DMS53 (cell line): Measurements from ENCODE around the gene KTI12.
A peak's percentile ranks its signal among the peaks of the same experiment; 100 is the strongest.
"Not testable (repeated sequence)": the region's sequence is repeated elsewhere in the genome, so short reads cannot be mapped to it uniquely, and the experiment has no call there.

ENCODE experiments used
- DNase-seq: peaks from one replicate; lab custom pipeline; 2025; lab: John Stamatoyannopoulos, UW

The KTI12 gene, protein sequence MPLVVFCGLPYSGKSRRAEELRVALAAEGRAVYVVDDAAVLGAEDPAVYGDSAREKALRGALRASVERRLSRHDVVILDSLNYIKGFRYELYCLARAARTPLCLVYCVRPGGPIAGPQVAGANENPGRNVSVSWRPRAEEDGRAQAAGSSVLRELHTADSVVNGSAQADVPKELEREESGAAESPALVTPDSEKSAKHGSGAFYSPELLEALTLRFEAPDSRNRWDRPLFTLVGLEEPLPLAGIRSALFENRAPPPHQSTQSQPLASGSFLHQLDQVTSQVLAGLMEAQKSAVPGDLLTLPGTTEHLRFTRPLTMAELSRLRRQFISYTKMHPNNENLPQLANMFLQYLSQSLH

DNA sequence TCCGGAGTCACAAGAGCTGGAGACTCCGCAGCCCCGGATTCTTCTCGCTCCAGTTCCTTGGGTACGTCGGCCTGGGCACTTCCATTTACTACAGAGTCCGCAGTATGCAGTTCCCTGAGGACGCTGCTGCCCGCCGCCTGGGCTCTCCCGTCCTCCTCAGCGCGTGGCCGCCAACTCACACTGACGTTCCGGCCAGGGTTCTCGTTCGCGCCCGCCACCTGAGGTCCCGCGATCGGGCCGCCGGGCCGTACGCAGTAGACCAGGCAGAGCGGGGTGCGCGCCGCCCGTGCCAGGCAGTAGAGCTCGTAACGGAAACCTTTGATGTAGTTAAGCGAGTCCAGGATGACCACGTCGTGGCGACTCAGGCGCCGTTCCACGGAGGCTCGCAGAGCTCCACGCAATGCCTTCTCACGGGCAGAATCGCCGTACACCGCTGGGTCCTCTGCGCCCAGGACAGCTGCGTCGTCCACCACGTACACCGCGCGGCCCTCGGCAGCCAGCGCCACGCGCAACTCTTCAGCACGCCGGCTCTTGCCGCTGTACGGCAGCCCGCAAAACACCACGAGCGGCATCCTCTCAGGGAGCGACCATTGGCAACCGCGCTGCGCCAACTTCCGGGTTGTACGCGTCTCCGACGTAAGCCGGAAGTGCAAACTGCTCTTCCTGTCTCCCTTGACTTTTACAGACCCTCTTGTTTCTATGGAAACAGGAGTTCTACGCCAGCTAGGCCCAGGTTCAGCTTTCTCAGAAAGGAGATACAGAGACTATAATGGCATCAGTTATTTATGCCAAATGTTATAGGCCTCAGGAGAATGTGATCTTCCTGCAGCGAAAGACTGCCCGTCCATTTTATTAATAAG, at the start of gene KTI12:
Gene KTI12 (minus strand): TSS at position 621 of the 860 bp plus-strand sequence. CDS start 49 bp downstream, at position 572.
- DNase-seq: peak; percentile 99

DNA sequence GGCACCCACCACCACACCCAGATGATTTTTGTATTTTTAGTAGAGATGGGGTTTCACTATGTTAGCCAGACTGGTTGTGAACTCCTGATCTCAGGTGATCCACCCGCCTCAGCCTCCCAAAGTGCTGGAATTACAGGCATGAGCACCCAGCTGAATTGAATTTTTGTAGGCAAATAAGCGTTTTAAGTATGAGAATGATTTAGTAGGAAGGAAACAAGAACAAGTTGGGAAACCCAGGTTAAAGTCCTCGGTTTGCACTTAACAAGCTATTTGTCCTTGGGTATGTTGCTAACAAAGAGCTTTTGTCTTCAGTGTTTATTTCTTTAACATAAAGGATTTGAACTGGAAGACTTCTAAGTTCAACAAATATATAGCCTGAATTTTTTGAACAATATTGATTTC, 46.4 kb upstream of the KTI12 start:
- no peak for DNase-seq

DNA sequence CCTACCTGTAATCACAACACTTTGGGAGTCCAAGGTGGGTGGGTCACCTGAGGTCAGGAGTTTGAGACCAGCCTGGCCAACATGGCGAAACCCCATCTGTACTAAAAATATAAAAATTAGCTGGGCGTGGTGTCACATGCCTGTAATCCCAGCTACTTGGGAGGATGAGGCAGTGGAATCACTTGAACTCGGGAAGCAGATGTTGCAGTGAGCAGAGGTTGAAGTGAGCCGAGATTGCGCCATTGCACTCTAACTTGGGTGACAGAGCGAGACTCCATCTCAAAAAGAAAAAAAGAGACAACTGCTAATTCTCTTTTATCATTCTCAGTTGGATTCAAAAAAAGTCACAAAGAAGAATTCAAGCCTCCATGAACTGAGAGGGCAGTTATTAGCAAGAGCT, 43.7 kb upstream of the KTI12 start:
- DNase-seq: not testable (repeated sequence)

DNA sequence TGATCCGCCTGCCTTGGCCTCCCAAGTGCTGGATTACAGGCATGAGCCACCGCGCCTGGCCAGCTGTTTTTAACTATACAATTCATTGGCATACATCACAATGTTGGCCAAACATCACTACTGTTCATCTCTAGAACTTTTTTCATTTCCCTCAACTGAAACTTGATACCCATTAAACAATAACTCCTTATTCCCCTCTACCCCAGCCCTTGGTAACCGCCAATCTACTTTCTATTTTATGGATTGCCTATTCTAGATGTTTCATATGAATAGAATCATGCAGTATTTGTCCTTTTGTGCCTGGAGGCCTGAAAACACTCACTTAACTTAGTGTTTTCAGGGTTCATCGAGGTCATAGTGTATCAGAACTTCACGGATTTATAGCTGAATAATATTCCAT, 38.7 kb upstream of the KTI12 start:
- no peak for DNase-seq

DNA sequence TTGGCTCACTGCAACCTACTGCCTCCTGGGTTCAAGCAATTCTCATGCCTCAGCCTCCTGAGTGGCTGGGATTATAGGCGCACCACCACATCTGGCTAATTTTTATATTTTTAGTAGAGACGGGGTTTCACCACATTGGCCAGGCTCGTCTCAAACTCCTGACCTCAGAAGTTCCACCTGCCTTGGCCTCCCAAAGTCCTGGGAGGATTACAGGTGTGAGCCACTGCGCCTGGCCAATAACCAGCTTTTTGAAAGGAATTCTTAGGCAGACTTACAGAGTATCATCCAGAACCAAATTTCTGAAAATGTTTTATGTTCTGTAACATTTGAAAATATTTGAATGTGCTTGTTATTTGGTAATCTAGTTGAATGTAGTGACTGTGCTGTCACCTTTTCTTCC, 37.1 kb upstream of the KTI12 start:
- no peak for DNase-seq

DNA sequence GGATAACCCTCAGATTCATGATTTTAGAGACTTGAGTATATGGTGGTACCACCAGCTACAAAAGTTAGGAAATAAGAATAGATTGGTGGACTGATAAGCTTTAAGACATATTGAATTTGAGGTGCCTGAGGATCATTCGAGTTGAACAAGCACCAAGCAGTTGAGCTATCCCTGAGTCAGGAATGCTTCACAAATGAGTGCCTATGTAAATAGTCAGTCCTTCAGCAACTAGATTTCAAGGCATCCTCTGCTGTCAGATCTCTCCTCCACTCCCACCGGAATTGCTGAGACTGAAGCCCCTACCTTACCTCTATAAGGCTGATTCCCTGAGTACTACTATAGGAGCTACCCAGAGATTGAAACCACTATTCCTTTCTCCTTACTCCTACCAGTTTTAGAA, 29.6 kb upstream of the KTI12 start:
- no peak for DNase-seq

DNA sequence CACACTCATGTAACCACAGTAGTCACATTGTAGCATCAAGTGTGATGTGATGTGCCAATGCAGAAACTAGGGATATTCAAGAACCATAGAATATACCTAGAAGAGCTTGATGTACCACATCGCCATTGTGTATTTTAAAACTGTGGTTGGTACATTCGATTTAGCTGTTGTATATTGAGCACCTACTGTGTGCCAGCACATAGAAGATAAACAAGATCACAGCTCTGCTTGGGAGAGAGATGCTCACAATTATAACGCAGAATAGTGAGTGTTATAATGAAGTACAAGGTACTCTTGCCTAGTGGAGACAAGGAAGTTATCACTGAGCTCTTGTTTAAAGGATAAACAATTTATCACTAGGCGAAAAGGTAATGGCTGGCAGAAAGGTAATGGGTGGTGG, 27.2 kb upstream of the KTI12 start:
- DNase-seq: no peak

DNA sequence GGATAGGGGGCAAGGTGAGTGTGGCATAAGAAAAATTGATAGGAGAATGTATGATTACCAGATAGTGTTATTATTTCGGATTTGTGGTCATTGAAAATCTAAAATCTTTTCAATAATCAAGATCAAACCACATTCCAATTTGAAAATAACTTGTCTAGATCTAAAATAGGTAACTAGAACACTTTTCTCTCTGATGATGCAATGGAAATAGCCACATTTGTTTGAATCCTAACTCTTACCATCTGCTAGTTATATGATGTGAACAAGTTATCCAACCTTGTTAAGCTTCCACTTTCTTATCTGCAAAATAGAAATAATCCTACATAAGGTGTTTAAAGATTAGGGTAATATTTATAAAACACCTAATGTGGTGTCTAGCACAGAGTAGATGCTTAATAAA, 26.3 kb upstream of the KTI12 start:
- DNase-seq: no peak

DNA sequence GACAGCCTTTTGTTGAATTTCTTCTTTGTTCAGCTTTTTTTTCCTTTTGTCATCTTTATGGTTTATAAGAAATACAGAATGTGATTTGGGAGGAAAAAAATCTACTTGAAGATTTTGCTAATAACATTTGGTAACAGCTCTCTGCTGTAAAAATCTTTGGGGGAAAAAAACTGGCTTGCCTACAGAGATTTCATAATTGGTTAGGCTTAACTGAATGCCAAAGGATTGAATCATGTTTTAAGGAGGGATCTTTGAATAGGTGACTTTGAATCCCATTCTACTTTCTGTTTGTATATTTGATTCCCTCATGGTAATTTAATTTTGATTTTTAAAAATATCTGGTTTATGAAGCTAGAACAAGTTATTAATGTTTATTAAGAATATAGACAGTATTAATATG, 25.7 kb upstream of the KTI12 start:
- DNase-seq: no peak

DNA sequence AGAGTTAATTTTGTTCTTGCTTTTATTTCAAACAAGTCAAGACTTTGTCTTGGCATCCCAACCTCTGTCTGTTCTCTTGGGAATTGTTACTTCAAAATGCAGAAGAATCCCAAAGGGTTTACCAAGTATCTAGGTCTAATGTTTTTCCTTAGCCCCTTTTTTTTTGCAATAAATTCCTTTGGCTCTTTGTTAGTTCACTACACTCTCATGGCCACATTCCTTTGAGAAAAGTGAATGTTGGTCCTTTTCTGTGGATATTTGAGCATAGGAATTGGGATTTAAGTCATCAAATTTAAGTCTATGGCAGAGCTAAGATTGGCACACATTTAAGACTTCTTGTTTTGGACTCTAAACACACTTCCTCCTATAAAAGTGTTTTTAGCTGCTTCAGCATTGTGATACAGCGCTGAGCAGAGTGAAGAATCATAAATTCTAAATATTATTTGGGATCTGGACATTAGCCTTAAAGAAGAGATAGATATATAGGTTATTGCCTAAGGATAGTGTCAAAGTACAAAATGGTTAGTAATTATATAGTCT, 24.3 kb upstream of the KTI12 start:
- DNase-seq: no peak

DNA sequence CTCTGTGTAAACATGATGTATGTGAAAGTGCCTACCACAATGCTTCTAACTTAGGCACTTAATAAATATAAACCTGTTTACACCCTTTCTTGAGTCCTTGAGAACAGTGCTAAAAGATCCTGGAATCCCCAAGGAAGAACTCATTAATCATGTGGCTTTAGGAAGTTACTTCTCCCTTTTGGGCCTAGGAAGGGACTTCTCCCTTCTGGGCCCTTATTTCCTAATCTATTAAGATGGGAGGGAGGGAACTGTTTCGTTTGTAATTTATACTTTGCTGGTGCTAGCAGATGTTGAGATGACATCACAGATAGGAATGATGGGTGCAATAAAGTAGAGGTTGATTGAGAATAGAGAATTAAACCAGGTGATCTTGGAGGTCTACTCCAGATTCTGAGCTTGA, 23.6 kb upstream of the KTI12 start:
- DNase-seq: no peak

DNA sequence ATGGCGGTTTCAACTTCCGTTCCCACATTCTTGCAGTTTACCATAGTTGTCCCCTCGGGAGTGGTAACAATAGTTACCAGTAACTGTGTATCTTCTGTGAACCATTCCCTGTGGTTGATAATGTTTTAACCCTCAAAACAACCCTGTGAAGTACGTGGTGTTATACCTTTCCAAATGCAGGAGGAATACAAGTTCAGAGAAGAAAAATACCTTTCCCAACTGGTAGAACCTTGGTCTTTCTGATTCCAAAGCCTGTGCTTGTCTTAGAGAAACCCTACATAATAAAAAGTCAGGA, 23.3 kb upstream of the KTI12 start:
- DNase-seq: no peak

DNA sequence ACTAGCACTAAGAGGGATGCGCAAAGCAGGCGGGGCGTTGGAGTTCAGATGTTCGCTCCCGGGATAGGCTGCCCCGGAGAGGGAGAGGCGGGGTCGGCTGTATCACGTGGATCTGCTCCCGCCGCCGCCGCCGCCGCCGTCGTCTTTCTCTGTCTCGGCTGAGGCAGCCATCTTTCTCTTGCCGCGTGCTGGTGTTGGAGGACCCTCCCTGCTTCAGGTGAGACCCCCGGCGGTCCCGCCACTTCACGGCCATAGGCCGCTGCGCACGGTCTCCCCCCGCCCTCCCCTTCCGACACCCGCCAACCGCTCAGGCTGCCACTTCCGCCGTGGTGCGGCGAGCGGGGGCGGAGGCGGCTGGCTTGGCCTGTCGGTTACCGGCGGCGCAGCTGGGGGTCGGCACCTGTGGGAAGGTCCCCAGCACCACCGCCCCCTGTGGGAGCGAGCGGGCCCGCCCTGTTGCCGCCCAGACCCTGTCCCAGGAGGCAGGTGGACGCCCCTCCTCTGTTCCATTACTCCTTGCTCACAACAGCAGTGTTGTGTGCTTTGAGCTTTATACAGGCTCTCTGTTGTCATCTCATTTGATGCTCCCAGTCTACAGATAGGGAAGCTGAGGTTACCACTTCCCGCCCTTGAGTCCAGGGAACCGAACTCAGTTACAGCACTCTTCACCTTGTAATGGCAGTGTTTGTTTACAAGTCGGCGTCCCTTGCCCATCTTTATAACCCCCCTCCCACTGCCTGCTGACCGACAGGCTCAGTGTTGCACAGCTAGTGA, 22.7 kb upstream of the KTI12 start, which contains the start of gene BTF3L4:
Gene BTF3L4 (plus strand): TSS at position 133 of the 774 bp plus-strand sequence. CDS start 3,553 bp downstream, outside the sequence.
- DNase-seq: peak; percentile 100

DNA sequence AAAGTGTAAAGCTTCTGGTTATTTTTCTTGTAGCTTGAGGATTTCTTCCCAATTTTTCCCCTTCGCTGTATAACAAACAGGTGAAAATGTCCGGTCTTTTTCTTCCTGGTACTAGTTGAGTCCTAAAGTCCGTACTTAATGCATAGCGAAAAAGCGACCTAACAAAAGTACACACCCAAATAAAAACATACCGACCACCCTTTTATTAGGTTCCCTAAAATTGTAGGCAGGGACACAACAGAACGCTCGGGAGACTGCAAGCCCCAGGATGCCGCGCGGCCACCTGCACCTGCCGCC, 22.2 kb upstream of the KTI12 start:
- no peak for DNase-seq

DNA sequence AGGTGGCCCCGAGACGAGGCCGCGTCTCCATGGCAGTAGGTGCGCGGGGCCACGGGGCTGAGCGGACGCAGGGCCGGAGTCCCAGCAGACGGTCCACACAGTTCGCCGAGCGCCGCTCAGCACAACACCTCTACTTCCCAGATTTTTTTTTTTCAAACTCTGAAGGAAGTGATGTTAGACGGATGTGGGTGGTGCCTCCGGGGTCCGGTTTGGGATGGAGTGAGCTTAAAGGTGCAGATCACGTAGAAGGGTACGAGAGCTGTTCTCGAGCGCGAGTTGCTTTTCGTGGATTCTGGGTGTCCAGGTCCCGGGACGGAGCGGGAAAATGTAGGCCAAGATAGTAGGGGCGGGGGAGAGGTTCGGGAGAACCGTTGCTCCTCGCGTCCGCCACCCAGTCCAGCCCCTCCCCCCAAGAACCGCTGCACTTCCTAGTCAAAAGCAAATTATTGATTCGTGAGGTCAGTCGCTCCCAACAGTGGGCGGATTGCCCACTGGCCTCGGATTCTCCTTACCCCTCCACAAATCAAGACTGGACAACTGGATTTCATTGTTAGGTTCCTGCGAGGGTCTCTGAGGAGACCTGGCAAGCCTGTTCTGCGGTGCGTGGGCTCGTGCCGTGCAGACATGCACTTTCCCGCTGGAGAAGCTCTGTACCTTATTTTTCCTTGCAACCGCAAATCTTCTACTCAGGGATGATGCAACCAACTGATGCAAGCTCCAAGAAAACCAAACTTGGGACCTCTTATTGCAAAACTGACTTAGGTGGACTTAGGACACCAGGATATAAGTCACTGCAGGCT, 21.7 kb upstream of the KTI12 start, which contains the start of gene TXNDC12:
Gene TXNDC12 (minus strand): TSS at position 126 of the 800 bp plus-strand sequence. CDS start 95 bp downstream, at position 31.
- DNase-seq: peak; percentile 99

DNA sequence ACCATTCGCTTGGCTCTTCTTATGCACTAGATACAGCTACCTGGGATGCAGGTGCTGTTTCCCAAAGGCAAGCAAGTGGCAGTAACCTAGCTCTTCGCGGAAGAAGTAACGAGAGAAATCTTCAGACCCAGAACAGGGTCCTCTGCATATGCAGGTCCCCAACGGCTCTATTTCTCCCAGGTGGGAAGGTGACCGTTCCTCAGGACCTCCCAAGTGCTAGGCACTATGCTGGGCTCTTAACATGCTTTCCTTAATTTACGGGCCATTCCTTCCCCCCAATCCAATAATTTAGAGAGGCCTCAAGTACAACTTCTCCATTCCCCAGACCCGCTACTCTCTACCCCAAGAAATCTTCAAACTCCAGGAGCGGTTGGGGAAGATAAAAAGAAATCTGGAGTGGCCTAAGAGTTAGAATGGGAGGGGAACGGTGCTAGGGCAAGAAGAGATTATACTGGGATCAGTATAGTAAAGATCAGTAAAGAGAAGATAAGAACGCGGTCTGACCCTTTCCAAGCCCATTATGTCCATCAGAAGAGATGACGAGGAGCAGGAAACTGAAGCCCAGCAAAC, 21.0 kb upstream of the KTI12 start:
- peak; percentile 59 for DNase-seq

DNA sequence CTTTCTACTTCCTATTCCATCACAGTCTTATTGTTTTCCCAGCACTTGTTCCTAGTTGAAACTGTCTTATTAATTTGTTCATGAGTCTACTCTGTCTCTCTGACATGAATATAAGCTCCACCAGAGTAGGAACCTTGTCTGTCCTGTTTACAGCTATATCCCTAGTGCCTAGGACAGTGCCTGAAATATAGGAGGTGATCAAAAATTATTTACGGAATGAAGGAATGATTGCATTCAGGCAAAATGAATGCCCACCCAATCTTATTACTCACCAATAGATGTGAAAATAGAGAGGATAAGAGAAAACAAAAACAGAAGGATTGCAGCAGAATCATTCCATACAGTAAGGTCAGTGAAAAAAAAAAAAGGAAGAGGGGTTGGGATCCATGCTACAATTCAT, 20.3 kb upstream of the KTI12 start:
- no peak for DNase-seq

DNA sequence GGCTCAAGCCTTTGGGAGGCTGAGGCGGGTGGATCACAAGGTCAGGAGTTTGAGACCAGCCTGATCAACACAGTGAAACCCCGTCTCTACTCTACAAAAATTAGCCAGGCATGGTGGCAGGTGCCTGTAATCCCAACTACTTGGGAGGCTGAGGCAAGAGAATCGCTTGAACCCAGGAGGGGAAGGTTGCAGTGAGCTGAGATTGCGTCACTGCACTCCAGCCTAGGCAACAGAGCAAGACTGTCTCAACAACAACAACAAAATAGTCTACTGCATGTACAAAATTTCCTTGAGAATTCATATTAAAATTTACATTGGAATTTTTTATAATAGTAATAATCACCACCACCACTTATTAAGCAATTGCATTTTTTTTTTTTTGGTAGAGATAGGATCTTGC, 15.7 kb upstream of the KTI12 start:
- not testable (repeated sequence) for DNase-seq

DNA sequence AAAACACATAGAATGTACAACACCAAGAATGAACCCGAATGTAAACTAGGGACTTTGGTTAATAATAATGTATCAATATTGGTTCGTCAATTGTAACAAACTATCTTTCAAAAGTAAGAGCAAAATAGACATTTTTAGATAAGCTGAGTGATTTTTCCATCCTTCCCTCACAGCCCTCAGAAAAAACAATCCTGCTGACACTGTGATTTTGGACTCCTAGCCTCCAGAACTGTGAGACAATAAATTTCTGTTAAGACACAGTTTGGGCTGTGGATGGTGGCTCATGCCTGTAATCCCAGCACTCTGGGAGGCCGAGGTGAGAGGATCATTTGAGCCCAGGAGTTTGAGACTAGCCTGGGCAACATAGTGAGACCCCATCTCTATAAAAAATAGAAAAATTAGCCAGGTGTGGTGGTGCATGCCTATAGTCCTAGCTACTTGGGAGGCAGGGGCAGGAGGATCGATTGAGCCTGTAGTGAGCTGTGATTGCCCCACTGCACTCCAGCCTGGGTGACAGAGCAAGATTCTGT, 12.1 kb upstream of the KTI12 start:
- not testable (repeated sequence) for DNase-seq

DNA sequence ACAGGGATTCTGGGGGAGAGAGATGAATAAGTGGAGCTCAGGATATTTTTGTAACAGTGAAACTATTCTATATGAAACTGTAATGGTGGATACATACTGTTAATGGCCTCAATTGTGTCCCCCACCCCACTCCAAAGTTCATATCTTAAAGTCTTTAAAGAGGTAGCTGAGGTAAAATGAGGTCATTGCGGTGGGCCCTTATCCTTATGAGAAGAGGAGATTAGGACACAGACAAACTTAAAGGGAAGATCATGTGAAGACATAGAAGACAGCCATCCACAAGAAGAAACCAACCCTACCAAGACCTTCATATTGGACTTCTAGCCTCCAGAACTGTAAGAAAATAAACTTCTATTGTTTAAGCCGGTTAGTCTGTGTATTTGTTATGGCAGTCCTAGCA, 11.6 kb upstream of the KTI12 start:
- DNase-seq: no peak
